GM15510 (cell line): ENCODE data around the gene P2RX6.

ENCODE experiments used
- POLR2A ChIP-seq: IDR thresholded peaks from 3 replicates; pipeline ENCODE4 v1.6.1; 2011; ENCODE audit warnings: borderline replicate concordance; ENCODE audit not compliant: insufficient read length; ENCODE audit errors: extremely low read depth

P2RX6 gene

GRCh38 chr22:21015466-21016006 is 571 bp downstream of the P2RX6 start:
- TF ChIP-seq POLR2A, result no peak

GRCh38 chr22:21016644-21017420 is 1.9 kb downstream of the P2RX6 start:
- TF ChIP-seq POLR2A, result no peak

DNA sequence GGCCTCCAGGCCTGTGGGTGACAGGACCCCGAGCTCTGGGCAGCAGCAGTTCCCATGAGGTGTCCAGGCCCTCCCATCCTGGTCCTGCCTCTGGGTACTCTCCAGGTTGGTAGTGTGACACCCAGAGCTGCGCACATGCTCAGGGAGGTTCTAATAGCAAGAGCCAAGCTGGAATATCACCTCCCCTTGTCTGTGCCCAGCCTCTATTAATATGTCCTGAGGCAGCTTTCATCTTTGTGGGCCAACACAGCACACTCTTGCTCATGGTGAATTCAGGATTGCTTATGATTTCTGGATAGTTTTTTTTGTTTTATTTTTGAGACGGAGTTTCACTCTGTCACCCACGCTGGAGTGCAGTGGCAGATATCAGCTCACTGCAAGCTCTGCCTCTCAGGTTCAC is 3.3 kb downstream of the P2RX6 start:
- TF ChIP-seq POLR2A, result no peak

- no peak for TF ChIP-seq POLR2A
Observed at GRCh38 chr22:21020802-21021429, 6.0 kb downstream of the P2RX6 start.

DNA sequence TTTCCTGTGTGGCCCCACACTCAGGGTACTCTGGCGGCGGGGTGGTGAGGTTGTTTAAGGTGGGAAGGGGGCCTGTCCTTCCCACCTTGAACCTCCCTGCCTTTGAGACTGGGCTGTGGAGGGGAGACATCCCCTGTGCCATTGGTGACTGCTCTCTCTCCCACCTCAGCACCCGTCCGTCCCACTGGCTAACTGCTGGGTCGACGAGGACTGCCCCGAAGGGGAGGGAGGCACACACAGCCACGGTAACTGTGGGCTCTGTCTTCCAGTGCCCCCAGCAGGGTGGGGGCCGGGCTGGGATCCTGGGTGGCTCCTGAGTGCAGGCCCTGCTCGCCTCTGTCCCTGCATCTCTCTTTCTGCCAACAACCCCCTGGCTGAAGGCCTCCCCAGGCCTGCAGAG is 7.5 kb downstream of the P2RX6 start:
- no peak for TF ChIP-seq POLR2A

GRCh38 chr22:21022955-21023614 is 8.1 kb downstream of the P2RX6 start:
- no peak for TF ChIP-seq POLR2A

- TF ChIP-seq POLR2A, result no peak
Observed at GRCh38 chr22:21025266-21025665, 10.3 kb downstream of the P2RX6 start.

DNA sequence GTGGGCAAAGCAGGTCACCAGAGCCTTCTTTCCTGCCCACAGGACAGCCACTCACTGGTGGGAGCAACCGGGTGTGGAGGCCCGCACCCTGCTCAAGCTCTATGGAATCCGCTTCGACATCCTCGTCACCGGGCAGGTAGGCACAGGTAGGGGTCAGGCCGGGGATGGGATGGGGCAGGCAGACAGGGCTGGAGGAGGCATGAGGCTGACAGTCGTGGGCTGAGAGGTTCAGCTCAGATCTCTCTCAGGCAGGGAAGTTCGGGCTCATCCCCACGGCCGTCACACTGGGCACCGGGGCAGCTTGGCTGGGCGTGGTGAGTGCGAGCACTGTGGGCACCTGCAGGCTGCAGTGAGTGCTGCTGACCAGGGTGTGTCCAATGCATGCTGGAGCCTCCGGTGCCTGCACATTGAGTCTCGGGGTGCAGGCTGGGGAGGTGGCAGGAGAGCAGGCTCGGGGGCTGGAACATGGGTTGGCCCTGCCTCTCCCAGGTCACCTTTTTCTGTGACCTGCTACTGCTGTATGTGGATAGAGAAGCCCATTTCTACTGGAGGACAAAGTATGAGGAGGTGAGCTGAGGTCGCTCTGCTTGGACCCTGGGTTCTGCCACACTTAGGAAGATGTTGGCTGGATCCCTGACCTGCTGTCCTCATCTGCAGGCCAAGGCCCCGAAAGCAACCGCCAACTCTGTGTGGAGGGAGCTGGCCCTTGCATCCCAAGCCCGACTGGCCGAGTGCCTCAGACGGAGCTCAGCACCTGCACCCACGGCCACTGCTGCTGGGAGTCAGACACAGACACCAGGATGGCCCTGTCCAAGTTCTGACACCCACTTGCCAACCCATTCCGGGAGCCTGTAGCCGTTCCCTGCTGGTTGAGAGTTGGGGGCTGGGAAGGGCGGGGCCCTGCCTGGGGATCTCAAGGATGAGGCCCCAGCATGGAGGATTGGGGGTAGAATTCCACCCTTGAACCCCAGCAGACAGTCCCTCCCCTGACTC is 11.1 kb downstream of the P2RX6 start:
- TF ChIP-seq POLR2A, result no peak

DNA sequence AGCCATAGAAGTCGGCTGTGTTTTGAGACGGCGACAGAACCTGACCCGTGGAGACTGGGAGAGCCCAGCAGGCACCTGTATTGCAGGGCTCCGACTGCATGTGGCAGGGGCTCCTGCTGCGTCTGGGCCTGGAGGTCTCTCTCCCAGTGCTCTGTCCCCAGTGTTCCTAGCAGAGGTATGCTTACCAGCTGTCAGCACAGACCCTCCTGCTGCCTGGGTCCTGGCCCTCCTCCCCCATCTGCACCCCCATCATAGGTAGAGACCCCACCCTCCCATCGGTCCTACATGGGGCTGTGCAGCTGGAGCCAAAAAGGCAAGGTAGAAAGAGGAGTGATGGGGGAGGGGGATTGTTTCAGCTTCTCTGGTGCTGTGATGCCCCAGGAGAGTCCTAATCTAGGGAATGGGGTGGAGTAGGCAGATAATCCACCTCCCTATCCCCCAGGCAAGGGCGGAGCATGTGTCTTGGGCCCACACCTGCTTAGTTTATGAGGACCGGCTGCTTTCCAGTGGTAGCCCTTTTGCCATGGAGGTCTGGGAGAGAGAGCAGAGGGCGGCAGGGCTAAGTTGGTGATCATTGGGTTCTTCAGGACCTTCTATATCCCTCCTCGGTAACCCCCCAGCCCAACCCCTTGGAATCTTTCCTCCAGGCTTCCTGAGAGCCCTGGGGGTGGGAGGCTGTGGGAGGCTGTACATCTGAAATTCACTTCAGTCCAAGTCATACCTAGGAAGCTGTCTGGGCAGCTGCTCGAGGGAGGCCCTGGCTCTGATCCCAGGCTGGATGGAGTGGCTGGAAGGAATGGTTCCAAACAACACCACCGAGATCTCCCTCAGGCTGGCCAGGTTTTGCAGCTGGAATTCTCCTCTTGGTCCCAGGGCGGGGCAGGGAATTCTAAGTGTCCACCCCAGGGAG is 12.1 kb downstream of the P2RX6 start:
- no peak for TF ChIP-seq POLR2A

- no peak for TF ChIP-seq POLR2A
Observed at GRCh38 chr22:21028277-21029251, 13.6 kb downstream of the P2RX6 start.

DNA sequence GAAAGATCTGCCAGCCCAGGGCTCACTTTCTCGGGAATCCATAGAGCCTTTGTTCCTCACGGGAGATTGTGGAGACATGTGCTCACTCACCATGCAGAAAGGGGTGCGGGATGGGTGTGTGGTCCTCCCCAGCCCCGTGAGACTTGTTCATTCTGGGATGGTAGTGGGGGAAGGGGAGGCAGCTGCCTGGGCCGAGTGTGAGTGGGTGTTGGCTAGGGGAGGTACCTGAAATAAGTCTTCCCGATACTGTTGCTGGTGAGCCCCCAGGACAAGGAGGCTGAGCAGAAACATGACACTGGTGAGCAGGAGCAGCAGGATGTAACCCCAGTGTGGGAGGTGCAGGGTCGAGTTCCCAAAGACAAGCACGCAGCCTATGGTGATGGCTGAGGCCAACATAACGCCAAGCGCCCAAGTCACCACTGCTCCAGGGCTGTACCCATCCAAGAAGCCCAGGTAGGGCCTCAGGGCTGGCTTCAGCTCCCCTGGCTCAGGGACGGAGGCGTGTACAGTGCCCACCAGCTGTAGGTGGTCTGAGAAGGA is 14.6 kb downstream of the P2RX6 start:
- TF ChIP-seq POLR2A, result no peak

- no peak for TF ChIP-seq POLR2A
Observed at GRCh38 chr22:21030032-21030431, 15.1 kb downstream of the P2RX6 start.
